Measurements from ENCODE around the gene IFI27L1.

DNA sequence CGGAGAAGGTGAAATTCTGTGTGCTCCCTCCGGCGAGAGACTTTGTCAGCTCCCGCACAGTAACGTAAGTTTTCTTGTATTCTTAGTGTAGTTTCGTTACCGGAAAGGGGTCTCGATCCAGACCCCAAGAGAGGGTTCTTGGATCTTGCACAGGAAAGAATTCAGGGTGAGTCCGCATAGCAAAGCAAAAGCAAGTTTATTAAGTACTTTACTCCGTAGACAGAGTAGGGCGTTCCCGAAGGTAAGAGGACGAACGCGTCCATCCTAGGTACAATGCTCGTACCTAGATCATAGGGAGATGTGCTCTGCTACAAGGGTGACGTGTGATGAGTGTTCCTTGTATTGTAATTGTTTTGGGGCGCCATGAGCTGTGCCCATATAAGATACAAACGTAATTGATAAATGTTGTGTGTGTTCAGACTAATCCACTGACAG lies 293 bp downstream of the IFI27L1 start:
- TF ChIP-seq, protein P1, sequence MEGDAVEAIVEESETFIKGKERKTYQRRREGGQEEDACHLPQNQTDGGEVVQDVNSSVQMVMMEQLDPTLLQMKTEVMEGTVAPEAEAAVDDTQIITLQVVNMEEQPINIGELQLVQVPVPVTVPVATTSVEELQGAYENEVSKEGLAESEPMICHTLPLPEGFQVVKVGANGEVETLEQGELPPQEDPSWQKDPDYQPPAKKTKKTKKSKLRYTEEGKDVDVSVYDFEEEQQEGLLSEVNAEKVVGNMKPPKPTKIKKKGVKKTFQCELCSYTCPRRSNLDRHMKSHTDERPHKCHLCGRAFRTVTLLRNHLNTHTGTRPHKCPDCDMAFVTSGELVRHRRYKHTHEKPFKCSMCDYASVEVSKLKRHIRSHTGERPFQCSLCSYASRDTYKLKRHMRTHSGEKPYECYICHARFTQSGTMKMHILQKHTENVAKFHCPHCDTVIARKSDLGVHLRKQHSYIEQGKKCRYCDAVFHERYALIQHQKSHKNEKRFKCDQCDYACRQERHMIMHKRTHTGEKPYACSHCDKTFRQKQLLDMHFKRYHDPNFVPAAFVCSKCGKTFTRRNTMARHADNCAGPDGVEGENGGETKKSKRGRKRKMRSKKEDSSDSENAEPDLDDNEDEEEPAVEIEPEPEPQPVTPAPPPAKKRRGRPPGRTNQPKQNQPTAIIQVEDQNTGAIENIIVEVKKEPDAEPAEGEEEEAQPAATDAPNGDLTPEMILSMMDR (conservative IDR thresholded peaks at IDR 0.05) = no peak
- TF ChIP-seq ZFX (IDR thresholded peaks at IDR 0.05) = no peak

Data from C4-2B (cell line).